Fibroblast of the aortic adventitia (primary cell): Measurements from ENCODE around the gene GRAMD1A. TPM values are rescaled to one million over a fixed set of nuclear protein-coding genes. Genes with fewer than 3 reads are reported as not detected.
"Not testable (repeated sequence)": the region's sequence is repeated elsewhere in the genome, so short reads cannot be mapped to it uniquely, and the experiment has no call there.

Experiments used
- DNase-seq: peaks from one replicate; pipeline ENCODE4 v3.0.0-alpha.2; 2010; ENCODE audit warnings: low read depth
- H3K4me3 ChIP-seq: 2 replicates; pipeline ENCODE4 v1.5.1; 2011; ENCODE audit warnings: low read depth, mild to moderate bottlenecking, control low read depth, low read length, moderate library complexity
- total RNA-seq: library from RNA; depleted of rRNA; stranded (reverse); fragments of >200 nt; gene quantifications from 2 replicates; pipeline ENCODE4 v1.2.3, GENCODE V29; 2012; ENCODE audit warnings: low replicate concordance
- TF ChIP-seq, protein P1 (sequence below): IDR thresholded peaks from 2 replicates; pipeline ENCODE4 v1.5.1; 2011; ENCODE audit warnings: mild to moderate bottlenecking, low read length, control low read depth, inconsistent platforms; ENCODE audit not compliant: insufficient read depth

Gene GRAMD1A
- total RNA-seq, 1 donor: 25.1 TPM

DNA sequence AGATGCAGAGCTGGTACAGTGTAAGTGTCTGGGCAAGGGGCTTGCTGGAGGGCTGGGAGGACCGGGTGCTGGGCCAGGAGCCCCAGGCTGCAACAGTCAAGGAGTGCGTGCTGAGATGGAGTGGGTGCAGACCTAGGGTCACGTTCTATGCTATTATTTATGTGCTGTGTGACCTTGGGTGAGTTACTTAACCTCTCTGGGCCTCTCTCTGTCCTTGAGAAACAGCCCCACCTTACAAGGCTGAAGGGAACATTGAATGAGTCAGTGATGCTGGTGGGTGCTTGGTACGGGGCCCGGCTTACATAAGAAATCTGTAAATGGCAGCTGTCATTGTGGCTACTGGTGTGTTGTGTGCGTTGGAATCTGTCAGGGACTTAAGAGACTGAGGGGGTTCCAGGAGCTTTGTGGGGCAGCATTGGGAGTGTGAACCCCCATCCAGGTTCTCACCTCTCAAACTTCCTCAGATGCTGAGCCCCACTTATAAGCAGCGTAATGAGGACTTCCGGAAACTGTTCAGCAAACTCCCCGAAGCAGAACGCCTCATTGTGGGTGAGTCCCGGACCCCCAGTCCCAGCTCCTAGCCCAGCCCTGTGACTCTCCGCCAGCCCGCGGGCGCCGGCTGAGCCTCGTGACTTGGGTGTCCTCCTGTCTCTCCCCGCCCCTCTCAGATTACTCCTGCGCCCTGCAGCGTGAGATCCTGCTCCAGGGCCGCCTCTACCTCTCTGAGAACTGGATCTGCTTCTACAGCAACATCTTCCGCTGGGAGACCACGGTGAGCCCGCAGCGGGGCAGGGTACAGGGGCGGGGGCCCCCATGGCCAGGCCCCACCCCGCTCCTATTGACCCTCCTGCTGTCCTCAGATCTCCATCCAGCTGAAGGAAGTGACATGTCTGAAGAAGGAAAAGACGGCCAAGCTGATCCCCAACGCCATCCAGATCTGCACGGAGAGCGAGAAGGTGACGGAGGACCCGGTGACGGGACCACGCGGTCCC is 9.6 kb downstream of the GRAMD1A start:
- DNase-seq: no peak
- TF ChIP-seq, protein P1, sequence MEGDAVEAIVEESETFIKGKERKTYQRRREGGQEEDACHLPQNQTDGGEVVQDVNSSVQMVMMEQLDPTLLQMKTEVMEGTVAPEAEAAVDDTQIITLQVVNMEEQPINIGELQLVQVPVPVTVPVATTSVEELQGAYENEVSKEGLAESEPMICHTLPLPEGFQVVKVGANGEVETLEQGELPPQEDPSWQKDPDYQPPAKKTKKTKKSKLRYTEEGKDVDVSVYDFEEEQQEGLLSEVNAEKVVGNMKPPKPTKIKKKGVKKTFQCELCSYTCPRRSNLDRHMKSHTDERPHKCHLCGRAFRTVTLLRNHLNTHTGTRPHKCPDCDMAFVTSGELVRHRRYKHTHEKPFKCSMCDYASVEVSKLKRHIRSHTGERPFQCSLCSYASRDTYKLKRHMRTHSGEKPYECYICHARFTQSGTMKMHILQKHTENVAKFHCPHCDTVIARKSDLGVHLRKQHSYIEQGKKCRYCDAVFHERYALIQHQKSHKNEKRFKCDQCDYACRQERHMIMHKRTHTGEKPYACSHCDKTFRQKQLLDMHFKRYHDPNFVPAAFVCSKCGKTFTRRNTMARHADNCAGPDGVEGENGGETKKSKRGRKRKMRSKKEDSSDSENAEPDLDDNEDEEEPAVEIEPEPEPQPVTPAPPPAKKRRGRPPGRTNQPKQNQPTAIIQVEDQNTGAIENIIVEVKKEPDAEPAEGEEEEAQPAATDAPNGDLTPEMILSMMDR: no peak
- no peak overlapping the region for H3K4me3 ChIP-seq

DNA sequence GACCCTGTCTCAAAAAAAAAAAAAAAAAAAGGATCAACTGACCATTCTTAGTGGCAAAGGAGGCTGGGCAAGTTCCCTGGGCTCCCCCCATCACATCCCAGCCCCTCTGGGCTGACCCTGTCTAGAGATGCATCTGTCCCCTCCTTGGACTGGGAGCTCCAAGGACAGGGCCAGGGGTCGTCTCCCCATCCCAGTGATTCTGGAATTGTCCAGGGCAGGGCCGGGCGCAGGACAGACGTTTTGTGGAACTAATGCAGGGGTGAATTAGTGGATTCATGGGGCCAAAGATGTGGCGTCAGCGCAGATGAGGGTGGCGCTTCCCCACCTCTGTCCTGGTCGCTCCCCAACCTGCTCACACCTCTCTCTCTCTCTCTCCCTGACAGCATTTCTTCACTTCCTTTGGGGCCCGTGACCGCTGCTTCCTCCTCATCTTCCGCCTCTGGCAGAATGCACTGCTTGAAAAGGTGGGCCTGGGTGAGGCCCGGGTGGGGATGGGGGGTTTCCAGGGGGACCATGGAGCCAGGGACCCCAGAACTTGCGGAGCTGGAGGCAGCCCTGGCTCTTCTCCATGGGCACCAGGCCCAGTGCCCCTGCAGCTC is 11.1 kb downstream of the GRAMD1A start:
- DNase-seq: no peak
- TF ChIP-seq, protein P1: no peak

GRCh38 chr19:35011737-35012682 is 11.9 kb downstream of the GRAMD1A start:
- TF ChIP-seq, protein P1: no peak
- DNase-seq: no peak
- H3K4me3 ChIP-seq: no peak overlapping the region

More for the DNA sequence above, 11.1 kb downstream of the GRAMD1A start:
- H3K4me3 ChIP-seq: no peak overlapping the region

- peak; percentile 62 for DNase-seq
- H3K4me3 ChIP-seq: no peak overlapping the region
Observed at GRCh38 chr19:35013041-35013819, 13.1 kb downstream of the GRAMD1A start.

GRCh38 chr19:35013820-35014754 is 14.0 kb downstream of the GRAMD1A start:
- no peak overlapping the region for H3K4me3 ChIP-seq
- DNase-seq: no peak
- TF ChIP-seq, protein P1: no peak

More at GRCh38 chr19:35013041-35013819, 13.1 kb downstream of the GRAMD1A start:
- TF ChIP-seq, protein P1: peak; percentile 99

DNA sequence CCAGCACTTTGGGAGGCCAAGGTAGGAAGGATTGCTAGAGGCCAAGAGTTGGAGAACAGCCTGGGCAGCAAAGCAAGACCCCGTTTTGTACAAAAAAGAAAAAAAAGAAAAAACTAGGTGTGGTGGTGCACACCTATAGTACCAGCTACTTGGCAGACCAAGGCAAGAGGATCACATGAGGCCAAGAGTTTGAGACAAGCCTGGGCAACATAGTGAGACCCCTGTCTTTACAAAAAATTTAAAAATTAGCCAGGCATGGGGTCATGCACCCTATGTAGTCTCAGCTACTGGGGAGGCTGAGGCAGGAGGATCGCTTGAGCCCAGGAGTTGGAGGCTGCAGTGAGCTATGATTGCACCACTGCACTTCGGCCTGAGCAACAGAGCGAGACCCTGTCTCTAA is 14.7 kb downstream of the GRAMD1A start:
- H3K4me3 ChIP-seq: not testable (repeated sequence)

More for the DNA sequence above, 14.7 kb downstream of the GRAMD1A start:
- DNase-seq: not testable (repeated sequence)
